MM.1S (cell line): ENCODE measurements around the gene SPPL3.

Source experiments
- DNase-seq: peaks from one replicate; pipeline ENCODE4 v3.0.0-alpha.2; 2015
- H2AFZ ChIP-seq: fragments of 300-600 bp; sonication (generic); 2 replicates; pipeline ENCODE4 v1.6.0; 2016; ENCODE audit warnings: antibody characterized with exemption, low read length
- H3F3A ChIP-seq: fragments of 300-600 bp; sonication (generic); 2 replicates; pipeline ENCODE4 v1.6.1; 2016; ENCODE audit warnings: mild to moderate bottlenecking, antibody characterized with exemption, low read length, moderate library complexity, mixed read lengths; ENCODE audit not compliant: insufficient read depth
- H3K27ac ChIP-seq: fragments of 300-600 bp; sonication (generic); 2 replicates; pipeline ENCODE4 v1.5.1; 2016; ENCODE audit warnings: mild to moderate bottlenecking, low read length
- H3K27me3 ChIP-seq: fragments of 300-600 bp; sonication (generic); replicated peaks from 2 replicates; pipeline ENCODE4 v1.6.0; 2016; ENCODE audit warnings: low read length; ENCODE audit not compliant: insufficient read depth
- H3K36me3 ChIP-seq: fragments of 300-600 bp; sonication (generic); replicated peaks from 2 replicates; pipeline ENCODE4 v1.6.1; 2016; ENCODE audit warnings: mild to moderate bottlenecking, low read length, mixed read lengths; ENCODE audit not compliant: insufficient read depth
- H3K4me1 ChIP-seq: fragments of 300-600 bp; sonication (generic); 2 replicates; pipeline ENCODE4 v1.6.1; 2016; ENCODE audit warnings: low read length, mixed read lengths
- H3K4me2 ChIP-seq: fragments of 300-600 bp; sonication (generic); 2 replicates; pipeline ENCODE4 v1.6.0; 2016; ENCODE audit warnings: low read depth, low read length
- H3K4me3 ChIP-seq: fragments of 300-600 bp; sonication (generic); 2 replicates; pipeline ENCODE4 v1.5.1; 2016; ENCODE audit warnings: low read length, mixed read lengths
- H3K79me2 ChIP-seq: fragments of 300-600 bp; sonication (generic); 2 replicates; pipeline ENCODE4 v1.6.1; 2016; ENCODE audit warnings: mixed run types, low read length, mixed read lengths
- H3K9ac ChIP-seq: fragments of 300-600 bp; sonication (generic); 2 replicates; pipeline ENCODE4 v1.6.1; 2016; ENCODE audit warnings: low read length, mixed read lengths
- H3K9me2 ChIP-seq: fragments of 300-600 bp; sonication (generic); replicated peaks from 2 replicates; pipeline ENCODE4 v1.6.1; 2016; ENCODE audit warnings: mild to moderate bottlenecking, low read length, mixed read lengths; ENCODE audit not compliant: insufficient read depth
- H3K9me3 ChIP-seq: fragments of 300-600 bp; sonication (generic); replicated peaks from 2 replicates; pipeline ENCODE4 v1.6.1; 2016; ENCODE audit warnings: mild to moderate bottlenecking, low read length, mixed read lengths; ENCODE audit not compliant: insufficient read depth
- H4K20me1 ChIP-seq: fragments of 300-600 bp; sonication (generic); 2 replicates; pipeline ENCODE4 v1.6.1; 2016; ENCODE audit warnings: mild to moderate bottlenecking, low read length, moderate library complexity, mixed read lengths; ENCODE audit not compliant: insufficient read depth
- CTCF ChIP-seq: fragments of 300-600 bp; sonication (generic); IDR thresholded peaks from 2 replicates; pipeline ENCODE4 v1.5.1; 2016; ENCODE audit warnings: antibody characterized with exemption, low read length, mixed read lengths
- EZH2 ChIP-seq: fragments of 300-600 bp; sonication (generic); optimal IDR thresholded peaks from 2 replicates; pipeline ENCODE3; 2017; ENCODE audit warnings: low read depth, mild to moderate bottlenecking, antibody characterized with exemption, low read length, mixed read lengths
- EZH2phosphoT487 ChIP-seq: fragments of 300-600 bp; sonication (generic); IDR thresholded peaks from 2 replicates; pipeline ENCODE4 v1.6.1; 2018; ENCODE audit warnings: antibody characterized with exemption, low read length

SPPL3 gene

GRCh38 chr12:120721866-120722265 is 182.3 kb downstream of the SPPL3 start:
- DNase-seq: no peak
- Histone ChIP-seq H3K79me2 (no peaks in the 10 kb centered on the region), H3K9me2 (no peaks in the 10 kb centered on the region), H2AFZ (no peak overlapping the region), H3K9ac (no peak overlapping the region), H3K4me2 (no peak overlapping the region), H3K27ac (no peak overlapping the region), H3K9me3 (no peaks in the 10 kb centered on the region), H3K36me3 (no peaks in the 10 kb centered on the region), H3K4me1 (no peaks in the 10 kb centered on the region), H3F3A (no peaks in the 10 kb centered on the region), H4K20me1 (no peaks in the 10 kb centered on the region), H3K4me3 (no peak overlapping the region), H3K27me3 (no peaks in the 10 kb centered on the region)
- TF ChIP-seq EZH2 (no peak), EZH2phosphoT487 (no peak), CTCF (no peak)

- Histone ChIP-seq H3K9me2 (no peaks in the 10 kb centered on the region), H3K27me3 (no peaks in the 10 kb centered on the region), H3K9ac (no peak overlapping the region), H3K4me1 (no peaks in the 10 kb centered on the region), H3K4me2 (no peak overlapping the region), H3K79me2 (no peaks in the 10 kb centered on the region), H3K4me3 (no peak overlapping the region), H3K9me3 (no peaks in the 10 kb centered on the region), H4K20me1 (no peaks in the 10 kb centered on the region), H3K27ac (no peak overlapping the region), H3F3A (no peaks in the 10 kb centered on the region), H3K36me3 (no peaks in the 10 kb centered on the region), H2AFZ (no peak overlapping the region)
- no peak for DNase-seq
- TF ChIP-seq EZH2: no peak
- TF ChIP-seq EZH2phosphoT487: no peak
- TF ChIP-seq CTCF: no peak
Measured at GRCh38 chr12:120720987-120721801, 183.0 kb downstream of the SPPL3 start.

DNA sequence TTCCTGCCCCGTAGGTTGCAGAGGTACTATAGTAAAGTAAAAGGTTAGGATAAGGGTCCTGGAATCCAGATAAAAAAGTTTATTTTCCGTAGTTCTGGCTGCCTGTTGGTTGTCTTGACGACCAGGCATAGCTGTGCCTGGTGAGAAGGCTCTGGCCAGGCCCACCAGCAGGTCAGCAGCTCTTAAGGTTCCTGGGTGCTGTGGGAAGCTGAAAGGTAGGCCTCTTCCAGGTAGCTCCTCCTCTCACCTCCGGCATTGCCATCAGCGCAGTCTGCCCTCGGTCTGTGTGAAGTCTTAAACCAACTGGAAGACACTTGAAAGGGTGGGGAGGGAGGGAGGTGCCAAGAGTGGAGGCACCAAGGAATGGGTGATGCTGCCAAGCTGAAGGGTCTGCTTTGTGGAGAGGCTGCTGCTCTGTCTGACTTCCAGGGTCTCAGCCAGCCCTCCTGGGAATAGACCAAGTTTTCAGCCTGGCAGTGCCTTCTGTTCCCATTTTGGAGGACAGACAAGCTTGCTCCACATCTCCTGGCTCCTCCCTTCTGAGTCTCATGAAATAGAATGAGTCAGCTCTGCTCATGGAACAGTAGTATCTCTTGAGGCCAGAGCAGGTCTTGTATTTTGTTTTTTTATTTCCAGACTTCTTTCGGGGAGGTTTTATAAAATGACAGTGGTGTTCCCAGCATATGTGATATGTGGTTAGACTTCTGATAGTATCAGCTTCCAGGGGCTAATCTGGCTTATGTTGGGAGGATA is 183.7 kb downstream of the SPPL3 start:
- no peaks in the 10 kb centered on the region for H3K9me2 ChIP-seq
- no peak overlapping the region for H3K4me2 ChIP-seq
- no peaks in the 10 kb centered on the region for H3K4me1 ChIP-seq
- no peaks in the 10 kb centered on the region for H3F3A ChIP-seq
- no peak overlapping the region for H3K27ac ChIP-seq
- H3K36me3 ChIP-seq: no peaks in the 10 kb centered on the region
- H3K27me3 ChIP-seq: no peaks in the 10 kb centered on the region
- TF ChIP-seq EZH2 (no peak), CTCF (no peak), EZH2phosphoT487 (no peak)
- DNase-seq: no peak
- H3K9ac ChIP-seq: no peak overlapping the region
- no peaks in the 10 kb centered on the region for H3K9me3 ChIP-seq
- no peaks in the 10 kb centered on the region for H4K20me1 ChIP-seq
- H3K79me2 ChIP-seq: no peaks in the 10 kb centered on the region
- H2AFZ ChIP-seq: no peak overlapping the region
- no peak overlapping the region for H3K4me3 ChIP-seq
